Measurements from ENCODE around the gene APOC1. TPM values are rescaled to one million over a fixed set of nuclear protein-coding genes. Genes with fewer than 3 reads are reported as not detected.
"Not testable (repeated sequence)": the region's sequence is repeated elsewhere in the genome, so short reads cannot be mapped to it uniquely, and the experiment has no call there.

Gene APOC1
- polyA plus RNA-seq, 4 donors: 8.7 to 25.0 (median 9.9) TPM

GRCh38 chr19:44909775-44910174 lies 4.6 kb upstream of the APOC1 start:
- DNase-seq (ENCODE audit: low read depth in 4 of 4, low spot score in 3 of 4): no peak

GRCh38 chr19:44911896-44912295 lies 2.5 kb upstream of the APOC1 start:
- DNase-seq (ENCODE audit: low read depth in 4 of 4, low spot score in 3 of 4): not testable (repeated sequence)

- DNase-seq (ENCODE audit: low read depth in 4 of 4, low spot score in 3 of 4): no peak
These were observed 1.6 kb upstream of the APOC1 start for GRCh38 chr19:44912854-44913253.

GRCh38 chr19:44913512-44914432 lies 636 bp upstream of the APOC1 start:
- not testable (repeated sequence) for DNase-seq (ENCODE audit: low read depth in 4 of 4, low spot score in 3 of 4)

GRCh38 chr19:44924243-44924725 lies 9.9 kb downstream of the APOC1 start:
- no peak for DNase-seq (ENCODE audit: low read depth in 4 of 4, low spot score in 3 of 4)

DNA sequence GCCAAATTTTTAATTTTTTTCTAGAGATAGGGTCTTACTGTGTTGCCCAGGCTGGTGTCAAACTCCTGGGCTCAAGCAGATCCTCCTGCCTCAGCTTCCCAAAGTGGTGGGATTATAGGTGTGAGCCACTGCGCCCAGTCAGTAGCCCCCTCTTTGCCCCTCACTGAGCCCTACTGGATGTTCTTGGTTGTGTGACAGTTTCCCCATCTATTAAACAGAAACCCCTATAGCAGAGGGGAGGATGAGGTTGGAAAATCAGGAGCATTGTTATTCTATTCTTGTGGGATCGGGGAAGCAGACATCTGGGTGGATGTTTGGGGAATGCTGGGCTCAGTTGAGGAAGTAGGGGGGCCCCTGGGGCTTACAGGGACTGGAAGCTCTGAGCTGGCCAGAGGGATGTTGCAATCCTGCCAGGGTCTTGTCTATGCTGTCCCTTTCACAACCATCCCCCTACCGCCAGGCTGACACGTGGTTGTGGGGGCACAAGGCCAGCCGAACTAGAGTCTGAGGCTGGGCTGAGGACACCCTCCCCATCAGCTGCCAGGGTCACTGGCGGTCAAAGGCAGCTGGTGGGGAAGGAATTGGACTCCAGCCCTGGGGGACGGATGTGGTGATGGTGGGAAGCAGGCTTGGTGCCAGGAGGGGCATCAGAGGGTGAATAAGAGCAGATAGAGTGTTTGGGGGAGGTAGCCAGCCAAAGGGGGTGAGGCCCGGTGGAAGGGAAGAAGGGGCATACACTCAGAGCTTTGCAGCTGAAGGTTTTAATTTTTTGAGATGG lies 10.9 kb downstream of the APOC1 start:
- no peak for DNase-seq (ENCODE audit: low read depth in 4 of 4, low spot score in 3 of 4)

GRCh38 chr19:44926245-44927077 lies 12.1 kb downstream of the APOC1 start:
- not testable (repeated sequence) for DNase-seq (ENCODE audit: low read depth in 4 of 4, low spot score in 3 of 4)

DNA sequence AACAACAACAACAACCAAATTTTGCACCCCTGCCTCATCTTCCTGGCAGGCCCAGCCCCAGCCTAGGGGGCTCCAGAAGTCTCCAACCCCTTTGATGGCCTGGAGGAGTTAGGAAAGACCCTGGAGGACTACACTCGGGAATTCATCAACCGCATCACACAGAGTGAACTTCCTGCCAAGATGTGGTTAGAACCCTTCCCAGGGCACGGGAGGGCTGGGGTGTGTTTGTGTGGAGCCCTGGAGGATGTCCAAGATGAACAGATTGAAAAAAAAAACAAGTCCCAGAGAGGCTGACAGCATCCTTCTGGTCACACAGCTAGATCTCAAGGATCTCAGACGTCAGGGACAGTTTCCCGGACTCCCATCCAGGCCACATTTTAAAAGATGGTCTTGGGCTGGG lies 13.3 kb downstream of the APOC1 start:
- no peak for DNase-seq (ENCODE audit: low read depth in 4 of 4, low spot score in 3 of 4)

GRCh38 chr19:44930088-44930487 lies 15.7 kb downstream of the APOC1 start:
- DNase-seq (ENCODE audit: low read depth in 4 of 4, low spot score in 3 of 4): no peak

DNA sequence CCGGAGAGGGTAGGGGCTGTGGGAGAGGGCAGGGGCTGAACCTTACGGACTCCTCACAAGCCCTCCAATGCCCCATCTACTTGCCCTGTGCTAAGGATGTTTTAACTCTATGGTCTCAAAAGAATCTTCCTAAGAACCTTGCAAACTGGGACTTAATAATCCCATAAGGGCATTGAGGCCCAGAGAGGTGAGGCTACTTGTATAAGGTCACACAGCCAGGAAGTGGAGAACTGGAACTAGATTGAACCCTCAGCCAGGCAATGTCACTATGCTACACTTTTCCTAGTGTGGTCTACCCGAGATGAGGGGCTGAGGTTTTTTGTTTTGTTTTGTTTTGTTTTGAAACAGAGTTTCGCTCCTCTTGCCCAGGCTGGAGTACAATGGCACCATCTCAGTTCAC lies 17.1 kb downstream of the APOC1 start:
- no peak for DNase-seq (ENCODE audit: low read depth in 4 of 4, low spot score in 3 of 4)

GRCh38 chr19:44939668-44940067 lies 25.3 kb downstream of the APOC1 start:
- no peak for DNase-seq (ENCODE audit: low read depth in 4 of 4, low spot score in 3 of 4)

DNA sequence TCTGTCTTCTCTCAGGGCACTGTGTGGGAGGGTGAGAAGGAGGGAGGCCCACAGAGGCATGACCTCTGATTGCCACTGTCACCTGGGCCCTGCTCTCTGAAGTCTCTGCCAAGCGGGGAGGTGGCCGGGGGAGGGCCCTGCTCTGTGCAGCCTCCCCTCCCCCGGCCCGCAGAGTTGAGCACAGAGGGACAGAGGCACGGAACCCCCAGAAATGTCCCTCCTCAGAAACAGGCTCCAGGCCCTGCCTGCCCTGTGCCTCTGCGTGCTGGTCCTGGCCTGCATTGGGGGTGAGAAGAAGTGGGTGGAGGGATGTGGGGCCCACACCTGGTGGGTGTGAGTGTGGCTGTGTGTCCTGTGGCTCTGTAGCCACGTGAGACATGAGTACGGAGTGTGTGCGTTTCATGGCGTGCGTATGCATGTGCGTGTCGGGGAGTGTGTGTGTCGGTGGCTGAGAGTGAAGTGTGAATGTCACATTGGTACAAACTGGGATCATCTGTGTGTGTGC lies 27.7 kb downstream of the APOC1 start, which contains the start of gene APOC4:
Gene APOC4 (plus strand): TSS at position 171 of the 505 bp plus-strand sequence. CDS start 41 bp downstream, at position 212.
- no peak for DNase-seq (ENCODE audit: low read depth in 4 of 4, low spot score in 3 of 4)

- DNase-seq (ENCODE audit: low read depth in 4 of 4, low spot score in 3 of 4): no peak
These were observed 29.4 kb downstream of the APOC1 start for GRCh38 chr19:44943801-44944249.

DNA sequence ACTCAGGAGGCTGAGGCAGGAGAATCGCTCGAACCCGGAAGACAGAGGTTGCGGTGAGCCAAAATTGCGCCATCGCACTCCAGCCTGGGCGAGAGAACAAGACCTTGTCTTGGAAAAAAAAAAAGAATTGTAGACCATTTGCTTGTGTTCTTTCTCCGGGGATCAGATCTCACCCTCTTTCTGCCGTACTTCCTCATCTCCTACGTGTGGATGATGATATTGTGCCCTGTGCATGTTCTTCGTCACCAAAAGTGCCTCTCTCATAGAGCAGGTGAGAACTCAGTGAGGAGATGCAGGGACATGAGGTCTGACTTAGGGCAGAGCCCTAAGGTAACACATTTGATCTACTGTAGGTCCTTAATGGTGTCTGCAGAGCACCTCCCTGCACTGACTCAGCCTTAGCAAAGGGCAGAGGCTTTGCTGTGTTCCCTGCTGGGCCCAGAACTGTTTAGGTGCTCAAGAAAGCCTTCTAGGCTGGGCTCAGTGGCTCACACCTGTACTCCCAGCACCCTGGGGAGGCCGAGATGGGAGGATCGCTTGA lies 32.7 kb downstream of the APOC1 start:
- no peak for DNase-seq (ENCODE audit: low read depth in 4 of 4, low spot score in 3 of 4)

- DNase-seq (ENCODE audit: low read depth in 4 of 4, low spot score in 3 of 4): no peak
These were observed 33.8 kb downstream of the APOC1 start for GRCh38 chr19:44948237-44948636.

DNA sequence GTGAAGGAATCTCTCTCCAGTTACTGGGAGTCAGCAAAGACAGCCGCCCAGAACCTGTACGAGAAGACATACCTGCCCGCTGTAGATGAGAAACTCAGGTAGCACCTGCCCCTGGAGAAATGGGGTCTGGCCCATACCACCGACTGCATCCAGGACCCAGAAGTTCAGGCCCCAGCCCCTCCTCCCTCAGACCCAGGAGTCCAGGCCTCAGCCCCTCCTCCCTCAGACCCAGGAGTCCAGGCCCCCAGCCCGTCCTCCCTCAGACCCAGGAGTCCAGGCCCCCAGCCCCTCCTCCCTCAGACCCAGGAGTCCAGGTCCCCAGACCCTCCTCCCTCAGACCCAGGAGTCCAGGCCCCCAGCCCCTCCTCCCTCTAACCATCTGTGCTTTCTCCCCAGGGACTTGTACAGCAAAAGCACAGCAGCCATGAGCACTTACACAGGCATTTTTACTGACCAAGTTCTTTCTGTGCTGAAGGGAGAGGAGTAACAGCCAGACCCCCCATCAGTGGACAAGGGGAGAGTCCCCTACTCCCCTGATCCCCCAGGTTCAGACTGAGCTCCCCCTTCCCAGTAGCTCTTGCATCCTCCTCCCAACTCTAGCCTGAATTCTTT lies 34.5 kb downstream of the APOC1 start:
- no peak for DNase-seq (ENCODE audit: low read depth in 4 of 4, low spot score in 3 of 4)

DNA sequence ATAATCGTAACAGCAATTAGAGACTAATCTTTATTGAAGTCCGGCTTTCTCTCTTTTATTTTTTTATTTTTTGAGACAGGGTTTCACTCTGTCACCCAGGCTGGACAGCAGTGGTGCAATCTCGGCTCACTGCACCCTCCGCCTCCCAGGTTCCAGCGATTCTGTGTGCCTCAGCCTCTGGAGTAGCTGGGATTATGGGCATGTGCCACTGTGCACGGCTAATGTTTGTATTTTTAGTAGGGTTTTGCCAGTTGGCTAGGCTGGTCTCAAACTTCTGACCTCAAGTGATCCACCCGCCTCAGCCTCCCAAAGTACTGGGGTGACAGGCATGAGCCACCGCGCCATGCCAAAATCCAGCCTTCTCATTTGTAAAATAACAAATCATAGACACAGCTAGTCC lies 35.1 kb downstream of the APOC1 start:
- no peak for DNase-seq (ENCODE audit: low read depth in 4 of 4, low spot score in 3 of 4)

DNA sequence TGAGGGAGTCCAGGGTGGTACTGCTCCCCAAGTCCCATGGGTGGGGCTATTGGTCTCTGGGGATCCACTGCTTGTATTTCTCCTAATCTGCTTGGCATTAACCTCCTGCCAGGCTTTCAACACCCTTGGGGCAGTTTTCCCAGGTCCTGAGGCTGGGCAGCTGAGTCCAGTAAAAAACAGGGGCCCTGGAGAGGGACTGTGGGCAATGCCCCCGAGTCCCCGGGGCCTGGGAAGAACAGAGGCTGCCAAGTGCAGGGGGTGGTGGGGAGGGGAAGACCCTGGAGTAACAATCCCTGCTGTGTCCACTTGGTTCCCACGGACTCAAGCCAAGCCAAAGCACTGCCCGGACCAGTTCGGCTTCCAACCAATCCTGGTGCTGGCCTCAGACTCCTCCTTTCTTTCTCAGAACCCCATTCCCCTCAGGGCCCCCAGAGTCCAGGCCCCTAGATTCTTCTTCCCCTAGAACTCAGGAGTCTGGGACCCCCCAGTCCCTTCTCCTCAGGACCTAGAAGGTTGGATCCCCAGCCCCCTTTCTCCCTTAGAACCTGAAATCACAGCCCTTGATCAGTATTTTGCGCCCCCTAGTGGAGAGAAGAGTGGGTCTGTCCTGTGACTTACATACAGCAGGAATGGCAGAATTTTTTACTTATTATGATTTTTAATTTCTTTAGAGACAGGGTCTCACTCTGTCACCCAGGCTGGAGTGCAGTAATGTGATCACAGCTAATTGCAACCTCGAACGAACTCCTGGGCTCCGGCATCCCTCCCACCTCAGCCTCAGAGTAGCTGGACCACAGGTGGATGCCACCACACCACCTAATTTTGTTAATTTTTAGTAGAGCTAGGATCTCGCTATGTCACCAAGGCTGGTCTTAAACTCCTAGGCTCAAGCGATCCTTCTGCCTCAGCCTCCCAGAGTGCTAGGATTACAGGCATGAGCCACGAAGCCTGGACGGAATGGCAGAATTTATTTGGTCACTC lies 37.1 kb downstream of the APOC1 start:
- DNase-seq (ENCODE audit: low read depth in 4 of 4, low spot score in 3 of 4): peak in 3 of 4 donors; percentile 35 to 70 (median 66)

All from left renal pelvis (tissue), 4 donors.